PC-3 (cell line): ENCODE data around the gene VEGFA. TPM values are rescaled to one million over a fixed set of nuclear protein-coding genes. Genes with fewer than 3 reads are reported as not detected.

Experiments used
- ATAC-seq: fragments of 200-7000 bp; cut with Tn5 transposase; 2 replicates; pipeline ENCODE4 v1.9.1; 2020; ENCODE audit warnings: mild to moderate bottlenecking, moderate library complexity
- BruUV-seq: library from RNA; stranded (reverse); fragments of 400-500 nt; replicated peaks from 2 replicates; lab custom pipeline; 2021; lab: Mats Ljungman, UMichigan
- CTCF ChIA-PET: fragments of 300-600 bp; sonication (Branson Sonifier 250); formaldehyde crosslinking; loops from one replicate; lab custom pipeline; 2022; ENCODE audit warnings: antibody characterized with exemption; lab: Charles Lee
- POLR2A ChIA-PET: fragments of 300-600 bp; sonication (Branson Sonifier 250); formaldehyde crosslinking; loops from one replicate; lab custom pipeline; 2022; ENCODE audit warnings: antibody characterized with exemption; ENCODE audit not compliant: unreplicated experiment; lab: Charles Lee
- DNase-seq: peaks from one replicate; pipeline ENCODE4 v3.0.0-alpha.2; 2015
- H2AFZ ChIP-seq: fragments of 300-600 bp; sonication (generic); 2 replicates; pipeline ENCODE4 v1.6.0; 2016; ENCODE audit warnings: antibody characterized with exemption, low read length
- H3F3A ChIP-seq: fragments of 300-600 bp; sonication (generic); one replicate; pipeline ENCODE4 v1.6.0; 2017; ENCODE audit warnings: antibody characterized with exemption, low read length, control low read depth, mild to moderate bottlenecking; ENCODE audit not compliant: unreplicated experiment
- H3K27ac ChIP-seq: fragments of 300-600 bp; sonication (generic); 2 replicates; pipeline ENCODE4 v1.5.1; 2016; ENCODE audit warnings: mild to moderate bottlenecking, low read length
- H3K27me3 ChIP-seq: fragments of 300-600 bp; sonication (generic); 2 replicates; pipeline ENCODE4 v1.6.1; 2016; ENCODE audit warnings: low read length, mixed read lengths
- H3K36me3 ChIP-seq: fragments of 300-600 bp; sonication (generic); 2 replicates; pipeline ENCODE4 v1.6.1; 2016; ENCODE audit warnings: low read depth, mixed run types, low read length, mixed read lengths
- H3K4me1 ChIP-seq: fragments of 300-600 bp; sonication (generic); 2 replicates; pipeline ENCODE4 v1.5.1; 2016; ENCODE audit warnings: low read length; ENCODE audit not compliant: insufficient read depth
- H3K4me2 ChIP-seq: fragments of 300-600 bp; sonication (generic); 2 replicates; pipeline ENCODE4 v1.6.0; 2016; ENCODE audit warnings: low read length
- H3K4me3 ChIP-seq: fragments of 300-600 bp; sonication (generic); 2 replicates; pipeline ENCODE4 v1.5.1; 2016; ENCODE audit warnings: mild to moderate bottlenecking, low read length, mixed read lengths
- H3K79me2 ChIP-seq: fragments of 300-600 bp; sonication (generic); 2 replicates; pipeline ENCODE4 v1.6.1; 2017; ENCODE audit warnings: low read length, mixed read lengths
- H3K9ac ChIP-seq: fragments of 300-600 bp; sonication (generic); 2 replicates; pipeline ENCODE4 v1.6.0; 2016; ENCODE audit warnings: mild to moderate bottlenecking, low read length
- H3K9me2 ChIP-seq: fragments of 300-600 bp; sonication (generic); replicated peaks from 2 replicates; pipeline ENCODE4 v1.6.1; 2016; ENCODE audit warnings: mixed run types, low read length, mixed read lengths
- H3K9me3 ChIP-seq: fragments of 300-600 bp; sonication (generic); 2 replicates; pipeline ENCODE4 v1.6.1; 2016; ENCODE audit warnings: low read length, mixed read lengths
- H4K20me1 ChIP-seq: fragments of 300-600 bp; sonication (generic); 2 replicates; pipeline ENCODE4 v1.6.1; 2016; ENCODE audit warnings: low read length, mixed read lengths
- EZH2 ChIP-seq: fragments of 300-600 bp; sonication (generic); IDR thresholded peaks from one replicate; pipeline ENCODE4 v1.6.1; 2017; ENCODE audit warnings: antibody characterized with exemption, mild to moderate bottlenecking, low read length; ENCODE audit not compliant: unreplicated experiment
- EZH2phosphoT487 ChIP-seq: fragments of 300-600 bp; sonication (generic); IDR thresholded peaks from 2 replicates; pipeline ENCODE4 v1.6.1; 2018; ENCODE audit warnings: mild to moderate bottlenecking, antibody characterized with exemption, low read length, borderline replicate concordance
- intact Hi-C: fragments of 100-400 bp; cut with micrococcal nuclease; formaldehyde crosslinking; loops from 2 replicates; pipeline ENCODE4 v1.9.0; 2023
- total RNA-seq: library from RNA; depleted of rRNA; stranded (reverse); fragments of >200 nt; gene quantifications from 2 replicates; pipeline ENCODE4 v1.2.3, GENCODE V29; 2014
- TF ChIP-seq, protein P1 (sequence below): fragments of 300-600 bp; sonication (generic); conservative IDR thresholded peaks from 2 replicates; pipeline ENCODE4 v1.5.1; 2017; ENCODE audit warnings: antibody characterized with exemption, low read depth, mild to moderate bottlenecking, low read length

The VEGFA gene
- total RNA-seq, 1 experiment from 2014 or later = 146 TPM

DNA sequence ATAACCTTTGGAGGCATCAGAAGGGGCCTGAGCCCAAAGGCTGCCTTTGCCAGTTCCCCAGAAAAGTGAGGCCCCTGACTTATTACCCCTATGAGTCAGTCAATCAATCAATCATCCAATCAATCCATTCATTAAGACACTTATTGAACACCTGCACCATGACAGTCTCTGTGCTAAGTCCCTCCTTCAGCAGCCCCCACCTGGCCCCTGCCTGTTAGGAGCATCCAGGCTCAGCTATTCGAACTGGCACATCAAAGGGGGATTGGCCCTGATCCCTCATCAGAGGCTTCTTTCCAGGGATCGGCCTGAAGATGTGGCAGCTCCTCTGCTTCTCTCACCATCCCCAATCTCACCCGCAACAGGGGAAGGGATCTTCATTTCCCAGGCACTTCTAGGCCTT lies 27.7 kb upstream of the VEGFA start:
- Histone ChIP-seq H3K36me3 (no peaks in the 10 kb centered on the region), H3K9me3 (no peaks in the 10 kb centered on the region), H3F3A (no peaks in the 10 kb centered on the region), H3K4me3 (no peak overlapping the region), H3K4me1 (peaks cover 16% of the 10 kb centered on the region), H3K4me2 (no peak overlapping the region), H3K27me3 (no peaks in the 10 kb centered on the region), H3K9me2 (no peaks in the 10 kb centered on the region), H4K20me1 (no peaks in the 10 kb centered on the region), H3K79me2 (no peaks in the 10 kb centered on the region), H3K9ac (no peak overlapping the region), H3K27ac (no peak overlapping the region), H2AFZ (no peak overlapping the region)
- intact Hi-C loops = no loop called here
- POLR2A ChIA-PET = no interaction called here
- CTCF ChIA-PET = no interaction called here
- DNase-seq (no peak), ATAC-seq (no peak)
- BruUV-seq = no TSS peak
- no peak for TF ChIP-seq EZH2phosphoT487

DNA sequence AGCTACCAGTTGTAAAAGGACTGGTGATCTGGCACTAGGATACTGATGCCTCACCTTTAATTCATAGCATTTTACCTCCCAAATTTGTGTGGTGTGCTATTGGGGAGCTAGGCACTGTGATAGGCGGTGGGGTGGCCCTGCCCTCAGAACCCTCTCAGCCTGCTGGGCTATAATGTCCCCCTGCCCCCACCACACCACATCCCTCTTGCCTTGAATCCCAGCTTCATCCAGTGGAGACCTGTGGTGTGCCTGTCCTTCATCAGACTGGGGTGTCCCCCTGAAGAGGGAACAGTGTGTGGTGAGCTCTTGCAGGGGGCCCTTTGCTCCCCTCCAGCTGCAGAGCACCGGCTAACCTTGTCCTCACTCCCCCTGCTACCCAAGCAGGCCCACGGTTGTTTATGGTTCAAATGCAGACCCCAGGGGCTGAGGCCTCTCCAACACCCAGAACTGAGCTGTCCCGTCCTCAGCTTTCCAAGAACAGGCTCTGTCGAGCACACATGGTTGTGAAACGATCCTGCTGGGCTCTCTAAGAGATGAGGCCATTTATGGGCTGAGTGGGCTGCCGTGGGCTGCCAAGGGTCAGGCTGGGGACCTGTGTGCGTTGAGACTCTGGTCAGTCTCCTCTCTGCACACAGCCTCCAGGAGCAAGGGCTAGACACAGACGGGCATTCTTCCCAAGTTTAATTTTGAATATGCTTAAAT lies 26.9 kb upstream of the VEGFA start:
- Histone ChIP-seq H3K27ac (no peak overlapping the region), H2AFZ (no peak overlapping the region), H3K79me2 (no peaks in the 10 kb centered on the region), H3K36me3 (no peaks in the 10 kb centered on the region), H3K27me3 (no peaks in the 10 kb centered on the region), H3K9me3 (no peaks in the 10 kb centered on the region), H4K20me1 (no peaks in the 10 kb centered on the region), H3K9ac (no peak overlapping the region), H3K4me1 (peaks cover 9% of the 10 kb centered on the region), H3K9me2 (no peaks in the 10 kb centered on the region; the same call in 1 of the 2 replicates), H3K4me2 (no peak overlapping the region), H3K4me3 (no peak overlapping the region), H3F3A (no peaks in the 10 kb centered on the region)
- POLR2A ChIA-PET = no interaction called here
- CTCF ChIA-PET = no interaction called here
- intact Hi-C loops = no loop called here
- DNase-seq (no peak), ATAC-seq (no peak)
- TF ChIP-seq, protein P1, sequence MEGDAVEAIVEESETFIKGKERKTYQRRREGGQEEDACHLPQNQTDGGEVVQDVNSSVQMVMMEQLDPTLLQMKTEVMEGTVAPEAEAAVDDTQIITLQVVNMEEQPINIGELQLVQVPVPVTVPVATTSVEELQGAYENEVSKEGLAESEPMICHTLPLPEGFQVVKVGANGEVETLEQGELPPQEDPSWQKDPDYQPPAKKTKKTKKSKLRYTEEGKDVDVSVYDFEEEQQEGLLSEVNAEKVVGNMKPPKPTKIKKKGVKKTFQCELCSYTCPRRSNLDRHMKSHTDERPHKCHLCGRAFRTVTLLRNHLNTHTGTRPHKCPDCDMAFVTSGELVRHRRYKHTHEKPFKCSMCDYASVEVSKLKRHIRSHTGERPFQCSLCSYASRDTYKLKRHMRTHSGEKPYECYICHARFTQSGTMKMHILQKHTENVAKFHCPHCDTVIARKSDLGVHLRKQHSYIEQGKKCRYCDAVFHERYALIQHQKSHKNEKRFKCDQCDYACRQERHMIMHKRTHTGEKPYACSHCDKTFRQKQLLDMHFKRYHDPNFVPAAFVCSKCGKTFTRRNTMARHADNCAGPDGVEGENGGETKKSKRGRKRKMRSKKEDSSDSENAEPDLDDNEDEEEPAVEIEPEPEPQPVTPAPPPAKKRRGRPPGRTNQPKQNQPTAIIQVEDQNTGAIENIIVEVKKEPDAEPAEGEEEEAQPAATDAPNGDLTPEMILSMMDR = no peak
- TF ChIP-seq EZH2phosphoT487 (no peak), EZH2 (no peak)
- BruUV-seq = no TSS peak

DNA sequence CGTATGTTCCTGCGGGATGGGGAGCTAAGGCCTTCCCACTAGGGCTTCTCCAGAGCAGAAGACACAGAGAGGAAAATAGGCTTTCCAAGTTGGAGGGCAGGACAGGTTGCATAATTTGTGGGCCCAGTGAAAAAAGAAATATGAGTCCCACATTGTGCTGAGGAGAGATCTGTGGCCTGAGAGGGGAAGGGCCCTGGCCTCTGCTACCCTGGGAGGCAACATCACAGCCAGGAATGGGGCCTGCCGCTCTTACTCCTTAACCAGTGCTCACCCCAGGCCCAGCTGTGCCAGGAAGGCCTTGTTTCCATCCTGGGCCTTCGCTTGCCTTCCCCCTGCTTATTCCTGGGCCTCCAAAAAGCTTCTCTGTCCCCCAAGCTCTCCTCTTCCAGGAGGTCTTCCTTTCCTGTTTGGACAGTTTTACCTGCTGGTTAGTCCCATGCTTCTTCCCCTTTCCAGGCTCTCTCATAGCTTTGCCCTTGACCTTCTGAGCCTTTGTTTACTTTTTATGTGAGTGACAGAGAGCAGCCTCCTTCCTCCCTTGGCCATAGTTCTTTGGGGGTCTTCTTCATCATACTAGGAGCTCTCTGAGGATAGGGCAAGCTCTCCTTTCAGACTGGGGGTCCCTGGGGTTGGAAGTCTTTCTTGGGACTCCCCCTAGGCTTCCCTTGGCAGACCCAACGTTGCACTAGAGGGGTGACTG lies 26.2 kb upstream of the VEGFA start:
- H3K9me3 ChIP-seq = no peaks in the 10 kb centered on the region
- no peak overlapping the region for H2AFZ ChIP-seq
- no peaks in the 10 kb centered on the region for H3K79me2 ChIP-seq
- no peaks in the 10 kb centered on the region for H3K36me3 ChIP-seq
- BruUV-seq = no TSS peak
- H3F3A ChIP-seq = no peaks in the 10 kb centered on the region
- no peaks in the 10 kb centered on the region for H3K27me3 ChIP-seq
- H3K9ac ChIP-seq = no peak overlapping the region
- ChIA-PET CTCF (no interaction called here), POLR2A (no interaction called here)
- H3K4me3 ChIP-seq = no peak overlapping the region
- no peak for DNase-seq
- intact Hi-C loops = no loop called here
- TF ChIP-seq EZH2phosphoT487 (no peak), EZH2 (no peak)
- TF ChIP-seq, protein P1 = no peak
- H4K20me1 ChIP-seq = no peaks in the 10 kb centered on the region
- no peak overlapping the region for H3K27ac ChIP-seq
- H3K9me2 ChIP-seq = no peaks in the 10 kb centered on the region; the same call in 1 of the 2 replicates
- H3K4me2 ChIP-seq = no peak overlapping the region
- peaks cover 9% of the 10 kb centered on the region for H3K4me1 ChIP-seq
- ATAC-seq = no peak
